PC-3 (cell line): ENCODE results near the gene NPIPB9. TPM values are rescaled to one million over a fixed set of nuclear protein-coding genes. Genes with fewer than 3 reads are reported as not detected.
A peak's percentile ranks its signal among the peaks of the same experiment; 100 is the strongest.
"Not testable (repeated sequence)": the region's sequence is repeated elsewhere in the genome, so short reads cannot be mapped to it uniquely, and the experiment has no call there.

Experiments
- ATAC-seq: fragments of 200-7000 bp; cut with Tn5 transposase; 2 replicates; pipeline ENCODE4 v1.9.1; 2020; ENCODE audit warnings: mild to moderate bottlenecking, moderate library complexity
- Bru-seq: library from RNA; stranded (reverse); fragments of 400-500 nt; gene quantifications from one replicate; lab custom pipeline; 2021; lab: Mats Ljungman, UMichigan
- BruChase-seq, 2 experiments: library from RNA; stranded (reverse); fragments of 400-500 nt; gene quantifications; one replicate each; lab custom pipeline; 2021; lab: Mats Ljungman, UMichigan
- BruUV-seq: library from RNA; stranded (reverse); fragments of 400-500 nt; replicated peaks from 2 replicates; lab custom pipeline; 2021; lab: Mats Ljungman, UMichigan
- CTCF ChIA-PET: fragments of 300-600 bp; sonication (Branson Sonifier 250); formaldehyde crosslinking; loops from one replicate; lab custom pipeline; 2022; ENCODE audit warnings: antibody characterized with exemption; lab: Charles Lee
- POLR2A ChIA-PET: fragments of 300-600 bp; sonication (Branson Sonifier 250); formaldehyde crosslinking; loops from one replicate; lab custom pipeline; 2022; ENCODE audit warnings: antibody characterized with exemption; ENCODE audit not compliant: unreplicated experiment; lab: Charles Lee
- DNase-seq: peaks from one replicate; pipeline ENCODE4 v3.0.0-alpha.2; 2015
- H2AFZ ChIP-seq: fragments of 300-600 bp; sonication (generic); 2 replicates; pipeline ENCODE4 v1.6.0; 2016; ENCODE audit warnings: antibody characterized with exemption, low read length
- H3F3A ChIP-seq: fragments of 300-600 bp; sonication (generic); one replicate; pipeline ENCODE4 v1.6.0; 2017; ENCODE audit warnings: antibody characterized with exemption, low read length, control low read depth, mild to moderate bottlenecking; ENCODE audit not compliant: unreplicated experiment
- H3K27ac ChIP-seq: fragments of 300-600 bp; sonication (generic); 2 replicates; pipeline ENCODE4 v1.5.1; 2016; ENCODE audit warnings: mild to moderate bottlenecking, low read length
- H3K27me3 ChIP-seq: fragments of 300-600 bp; sonication (generic); 2 replicates; pipeline ENCODE4 v1.6.1; 2016; ENCODE audit warnings: low read length, mixed read lengths
- H3K36me3 ChIP-seq: fragments of 300-600 bp; sonication (generic); 2 replicates; pipeline ENCODE4 v1.6.1; 2016; ENCODE audit warnings: low read depth, mixed run types, low read length, mixed read lengths
- H3K4me1 ChIP-seq: fragments of 300-600 bp; sonication (generic); 2 replicates; pipeline ENCODE4 v1.5.1; 2016; ENCODE audit warnings: low read length; ENCODE audit not compliant: insufficient read depth
- H3K4me2 ChIP-seq: fragments of 300-600 bp; sonication (generic); 2 replicates; pipeline ENCODE4 v1.6.0; 2016; ENCODE audit warnings: low read length
- H3K4me3 ChIP-seq: fragments of 300-600 bp; sonication (generic); 2 replicates; pipeline ENCODE4 v1.5.1; 2016; ENCODE audit warnings: mild to moderate bottlenecking, low read length, mixed read lengths
- H3K79me2 ChIP-seq: fragments of 300-600 bp; sonication (generic); 2 replicates; pipeline ENCODE4 v1.6.1; 2017; ENCODE audit warnings: low read length, mixed read lengths
- H3K9ac ChIP-seq: fragments of 300-600 bp; sonication (generic); 2 replicates; pipeline ENCODE4 v1.6.0; 2016; ENCODE audit warnings: mild to moderate bottlenecking, low read length
- H3K9me2 ChIP-seq: fragments of 300-600 bp; sonication (generic); replicated peaks from 2 replicates; pipeline ENCODE4 v1.6.1; 2016; ENCODE audit warnings: mixed run types, low read length, mixed read lengths
- H3K9me3 ChIP-seq: fragments of 300-600 bp; sonication (generic); 2 replicates; pipeline ENCODE4 v1.6.1; 2016; ENCODE audit warnings: low read length, mixed read lengths
- H4K20me1 ChIP-seq: fragments of 300-600 bp; sonication (generic); 2 replicates; pipeline ENCODE4 v1.6.1; 2016; ENCODE audit warnings: low read length, mixed read lengths
- intact Hi-C: fragments of 100-400 bp; cut with micrococcal nuclease; formaldehyde crosslinking; loops from 2 replicates; pipeline ENCODE4 v1.9.0; 2023
- long read RNA-seq: library from polyadenylated mRNA; unstranded; transcript quantifications from one replicate; pipeline ENCODE4 v2.0.0, GENCODE V29; 2021; ENCODE audit not compliant: unreplicated experiment
- total RNA-seq: library from RNA; depleted of rRNA; stranded (reverse); fragments of >200 nt; gene quantifications from 2 replicates; pipeline ENCODE4 v1.2.3, GENCODE V29; 2014; rRNA removed

The NPIPB9 gene
- total RNA-seq: 1.7 TPM in 1 of 2 replicates, not detected in the other
- percentile 30 among the genes with signal in this experiment for Bru-seq, nascent RNA
- percentile 51 among the genes with signal in this experiment for BruChase-seq, experiment 1, labeled RNA remaining after a 6-hour chase
- percentile 49 among the genes with signal in this experiment for BruChase-seq, experiment 2, labeled RNA remaining after a 2-hour chase
- long read RNA-seq: 0 reads

- H3K9ac ChIP-seq, intact Hi-C loops: not testable (repeated sequence)
These were observed at the start of gene NPIPB9 for GRCh38 chr16:28751487-28751886. TSS of gene NPIPB9 (plus strand) at chr16:28751787.

GRCh38 chr16:28704246-28704645, 47.3 kb upstream of the NPIPB9 start:
- H3K4me3 ChIP-seq, H3K9me3 ChIP-seq, H2AFZ ChIP-seq, H3K9me2 ChIP-seq, H4K20me1 ChIP-seq, H3F3A ChIP-seq, CTCF ChIA-PET, H3K79me2 ChIP-seq, H3K36me3 ChIP-seq, H3K27ac ChIP-seq, DNase-seq, H3K4me2 ChIP-seq, H3K9ac ChIP-seq, POLR2A ChIA-PET, BruUV-seq, H3K27me3 ChIP-seq, H3K4me1 ChIP-seq, intact Hi-C loops, ATAC-seq: not testable (repeated sequence)

More at GRCh38 chr16:28751487-28751886, at the start of gene NPIPB9:
- DNase-seq, H2AFZ ChIP-seq, H3K4me3 ChIP-seq, H3F3A ChIP-seq, H3K27me3 ChIP-seq, POLR2A ChIA-PET, H4K20me1 ChIP-seq, H3K9me2 ChIP-seq, H3K9me3 ChIP-seq, ATAC-seq, H3K27ac ChIP-seq, H3K4me1 ChIP-seq, H3K36me3 ChIP-seq, H3K79me2 ChIP-seq, CTCF ChIA-PET, H3K4me2 ChIP-seq, BruUV-seq: not testable (repeated sequence)

GRCh38 chr16:28711220-28712083, 40.1 kb upstream of the NPIPB9 start, which contains the start of gene EIF3C:
TSS of gene EIF3C (plus strand) at chr16:28711464. CDS start at chr16:28711687, 223 bp downstream.
- H4K20me1 ChIP-seq, H3F3A ChIP-seq, H3K36me3 ChIP-seq, H3K4me3 ChIP-seq, H3K4me1 ChIP-seq, H3K27ac ChIP-seq, POLR2A ChIA-PET, BruUV-seq, H3K27me3 ChIP-seq, H3K4me2 ChIP-seq, CTCF ChIA-PET, H3K9me2 ChIP-seq, H2AFZ ChIP-seq, H3K79me2 ChIP-seq, intact Hi-C loops, H3K9me3 ChIP-seq, H3K9ac ChIP-seq, DNase-seq: not testable (repeated sequence)
- peak; percentile 99 for ATAC-seq

- CTCF ChIA-PET, H2AFZ ChIP-seq, ATAC-seq, H3K9me3 ChIP-seq, intact Hi-C loops, DNase-seq, H3K9me2 ChIP-seq, H3K4me1 ChIP-seq, H3K4me3 ChIP-seq, POLR2A ChIA-PET, H3K27ac ChIP-seq, H4K20me1 ChIP-seq, H3K27me3 ChIP-seq, H3K4me2 ChIP-seq, H3K9ac ChIP-seq, H3K79me2 ChIP-seq, H3K36me3 ChIP-seq, H3F3A ChIP-seq: not testable (repeated sequence)
- BruUV-seq: TSS peak; percentile 26
These were observed 28.5 kb upstream of the NPIPB9 start for GRCh38 chr16:28722852-28723650.

- intact Hi-C loops, H3K9me3 ChIP-seq, CTCF ChIA-PET, H3K4me2 ChIP-seq, H3K4me1 ChIP-seq, H3K36me3 ChIP-seq, H3K79me2 ChIP-seq, POLR2A ChIA-PET, H3K4me3 ChIP-seq, DNase-seq, BruUV-seq, H3K9me2 ChIP-seq, H3K9ac ChIP-seq, H4K20me1 ChIP-seq, H3K27me3 ChIP-seq, H3F3A ChIP-seq, H2AFZ ChIP-seq, H3K27ac ChIP-seq: not testable (repeated sequence)
- peak; percentile 77 for ATAC-seq
These were observed 20.3 kb upstream of the NPIPB9 start for GRCh38 chr16:28731253-28731652.

- peak; percentile 91 for ATAC-seq
- POLR2A ChIA-PET, H3K4me2 ChIP-seq: not testable (repeated sequence)
These were observed 19.0 kb upstream of the NPIPB9 start for GRCh38 chr16:28732455-28733124.

More at GRCh38 chr16:28732455-28733124, 19.0 kb upstream of the NPIPB9 start:
- H3K4me1 ChIP-seq, H3K9ac ChIP-seq, BruUV-seq, H3K27ac ChIP-seq, H3K9me2 ChIP-seq, CTCF ChIA-PET, DNase-seq, H3K4me3 ChIP-seq, H2AFZ ChIP-seq, H3K9me3 ChIP-seq, H3K79me2 ChIP-seq, H3F3A ChIP-seq, H3K36me3 ChIP-seq, H3K27me3 ChIP-seq, intact Hi-C loops, H4K20me1 ChIP-seq: not testable (repeated sequence)
